Fibroblast of the aortic adventitia (primary cell): ENCODE results near the gene ZFC3H1. TPM values are rescaled to one million over a fixed set of nuclear protein-coding genes. Genes with fewer than 3 reads are reported as not detected.
A peak's percentile ranks its signal among the peaks of the same experiment; 100 is the strongest.

Experiments used
- DNase-seq: peaks from one replicate; pipeline ENCODE4 v3.0.0-alpha.2; 2010; ENCODE audit warnings: low read depth
- H3K4me3 ChIP-seq: 2 replicates; pipeline ENCODE4 v1.5.1; 2011; ENCODE audit warnings: low read depth, mild to moderate bottlenecking, control low read depth, low read length, moderate library complexity
- total RNA-seq: library from RNA; depleted of rRNA; stranded (reverse); fragments of >200 nt; gene quantifications from 2 replicates; pipeline ENCODE4 v1.2.3, GENCODE V29; 2012; ENCODE audit warnings: low replicate concordance
- TF ChIP-seq, protein P1 (sequence below): IDR thresholded peaks from 2 replicates; pipeline ENCODE4 v1.5.1; 2011; ENCODE audit warnings: mild to moderate bottlenecking, low read length, control low read depth, inconsistent platforms; ENCODE audit not compliant: insufficient read depth

ZFC3H1 gene
- total RNA-seq, 1 donor, result 54.1 TPM

DNA sequence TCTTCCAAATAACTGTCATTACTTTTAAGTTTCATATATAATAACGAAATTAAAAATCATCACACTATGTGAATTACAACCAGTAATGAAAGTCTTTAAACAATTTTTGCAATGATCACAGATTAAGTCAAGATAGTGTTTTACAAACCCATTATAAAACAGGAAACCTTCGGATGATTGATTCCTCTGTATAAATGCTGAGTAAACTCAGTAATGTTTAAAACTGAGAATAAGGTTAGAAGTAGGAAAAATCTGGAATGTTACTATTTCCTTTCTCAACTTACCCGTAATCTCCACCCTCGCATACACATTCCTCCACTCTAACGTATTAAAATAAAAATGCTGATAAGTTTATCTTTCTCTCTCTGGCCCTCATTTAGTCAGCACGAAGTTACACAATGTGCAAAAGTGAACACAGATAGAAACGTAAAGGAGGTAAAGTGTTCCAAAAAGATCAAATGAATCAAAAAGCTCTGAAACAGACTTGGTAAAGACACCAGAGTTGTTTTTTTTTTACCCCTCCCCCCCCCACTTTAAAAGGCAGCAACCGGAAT lies 1.6 kb downstream of the ZFC3H1 start:
- DNase-seq, result peak; percentile 91
- peak overlapping the region; percentile 91 for H3K4me3 ChIP-seq
- TF ChIP-seq, protein P1, sequence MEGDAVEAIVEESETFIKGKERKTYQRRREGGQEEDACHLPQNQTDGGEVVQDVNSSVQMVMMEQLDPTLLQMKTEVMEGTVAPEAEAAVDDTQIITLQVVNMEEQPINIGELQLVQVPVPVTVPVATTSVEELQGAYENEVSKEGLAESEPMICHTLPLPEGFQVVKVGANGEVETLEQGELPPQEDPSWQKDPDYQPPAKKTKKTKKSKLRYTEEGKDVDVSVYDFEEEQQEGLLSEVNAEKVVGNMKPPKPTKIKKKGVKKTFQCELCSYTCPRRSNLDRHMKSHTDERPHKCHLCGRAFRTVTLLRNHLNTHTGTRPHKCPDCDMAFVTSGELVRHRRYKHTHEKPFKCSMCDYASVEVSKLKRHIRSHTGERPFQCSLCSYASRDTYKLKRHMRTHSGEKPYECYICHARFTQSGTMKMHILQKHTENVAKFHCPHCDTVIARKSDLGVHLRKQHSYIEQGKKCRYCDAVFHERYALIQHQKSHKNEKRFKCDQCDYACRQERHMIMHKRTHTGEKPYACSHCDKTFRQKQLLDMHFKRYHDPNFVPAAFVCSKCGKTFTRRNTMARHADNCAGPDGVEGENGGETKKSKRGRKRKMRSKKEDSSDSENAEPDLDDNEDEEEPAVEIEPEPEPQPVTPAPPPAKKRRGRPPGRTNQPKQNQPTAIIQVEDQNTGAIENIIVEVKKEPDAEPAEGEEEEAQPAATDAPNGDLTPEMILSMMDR, result no peak

DNA sequence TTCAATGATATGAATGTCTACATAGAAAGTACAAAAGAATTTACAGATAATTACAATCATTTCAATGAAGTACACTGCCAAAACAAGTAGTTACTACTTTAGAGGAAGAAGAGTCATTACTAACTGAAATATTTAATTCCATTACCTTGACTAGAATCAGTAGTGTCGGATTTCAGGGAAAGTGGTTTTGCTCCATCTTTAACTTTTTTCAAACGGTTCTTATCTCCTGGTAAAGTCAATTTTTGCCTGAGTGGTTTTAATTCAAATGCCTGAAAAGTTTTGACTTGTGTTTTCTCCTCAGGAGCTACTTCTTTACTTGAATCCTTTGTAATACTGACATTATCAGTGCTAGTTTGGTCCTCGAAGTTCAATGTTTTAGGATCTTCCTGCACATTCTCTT lies 6.9 kb downstream of the ZFC3H1 start:
- no peak overlapping the region for H3K4me3 ChIP-seq
- TF ChIP-seq, protein P1, result no peak
- DNase-seq, result no peak

DNA sequence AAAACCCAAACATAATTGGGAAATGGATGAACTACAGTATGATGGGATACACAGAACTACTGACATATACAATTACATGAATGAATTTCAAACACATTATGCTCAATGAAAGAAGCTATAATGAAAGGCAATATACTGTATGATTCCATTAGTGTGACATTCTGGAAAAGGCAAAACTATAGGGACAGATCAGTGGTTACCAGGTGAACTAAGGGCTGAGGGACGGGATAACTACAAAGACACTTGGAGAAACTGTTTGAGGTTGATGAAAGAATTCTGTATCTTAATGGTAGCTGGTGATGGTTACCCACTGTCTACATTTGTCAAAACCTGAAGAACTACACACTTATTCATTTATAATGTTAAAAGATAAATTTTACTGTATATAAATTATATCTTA lies 7.7 kb downstream of the ZFC3H1 start:
- no peak for DNase-seq
- TF ChIP-seq, protein P1, result no peak
- no peak overlapping the region for H3K4me3 ChIP-seq

DNA sequence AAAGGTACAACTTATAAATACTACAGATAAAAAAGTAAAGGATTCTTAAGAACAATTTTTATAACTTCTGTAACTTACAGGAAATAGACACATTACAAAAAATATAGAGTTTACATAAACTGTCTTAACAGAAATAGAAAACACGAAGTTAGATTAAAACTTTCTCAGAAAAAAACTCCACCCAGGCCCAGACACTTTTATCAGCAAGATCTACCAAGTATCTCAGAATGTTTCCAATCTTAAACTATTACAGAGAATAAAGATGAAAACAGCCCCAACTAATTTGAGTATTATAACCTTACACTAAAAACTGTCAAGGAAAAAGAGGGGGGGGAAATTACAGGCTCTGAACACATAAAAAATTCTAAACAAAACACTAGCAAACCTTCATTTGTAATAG lies 8.2 kb downstream of the ZFC3H1 start:
- no peak for DNase-seq
- TF ChIP-seq, protein P1, result no peak
- no peak overlapping the region for H3K4me3 ChIP-seq

DNA sequence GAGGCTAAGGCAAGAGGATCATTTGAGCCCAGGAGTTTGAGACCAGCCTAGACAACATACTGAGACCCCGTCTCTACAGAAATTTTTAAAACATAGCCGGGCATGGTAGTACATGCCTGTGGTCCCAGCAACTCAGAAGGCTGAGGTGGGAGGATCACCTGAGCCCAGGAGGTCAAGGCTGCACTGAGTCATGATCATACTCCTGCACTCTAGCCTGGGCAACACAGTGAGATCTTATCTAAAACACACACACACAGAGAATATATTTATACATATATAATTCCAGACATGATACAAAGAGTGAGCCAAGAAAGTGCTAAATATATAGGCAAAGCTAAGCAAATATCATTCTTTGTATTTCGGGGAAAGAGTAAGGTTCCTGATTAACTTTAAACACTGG lies 9.4 kb downstream of the ZFC3H1 start:
- no peak overlapping the region for H3K4me3 ChIP-seq
- TF ChIP-seq, protein P1, result no peak
- no peak for DNase-seq

DNA sequence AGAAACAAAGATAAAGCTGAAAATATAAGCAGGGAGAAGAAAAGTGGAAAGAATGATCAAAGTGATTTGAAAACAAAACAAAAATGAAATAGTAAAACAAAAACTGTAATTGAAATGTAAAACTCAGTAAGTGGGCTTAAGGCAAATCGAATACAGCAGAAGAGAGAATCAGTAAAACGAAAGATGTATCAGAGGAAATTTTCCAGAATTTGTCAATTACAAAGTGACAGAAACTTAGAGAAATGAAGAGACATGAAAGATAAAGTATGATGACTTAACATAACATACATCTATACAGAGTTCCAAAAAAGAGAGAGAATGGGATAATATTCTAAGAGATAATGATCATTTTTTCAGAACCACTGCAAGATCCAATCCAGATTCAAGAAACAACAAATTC lies 10.5 kb downstream of the ZFC3H1 start:
- TF ChIP-seq, protein P1, result no peak
- DNase-seq, result no peak
- H3K4me3 ChIP-seq, result no peak overlapping the region

DNA sequence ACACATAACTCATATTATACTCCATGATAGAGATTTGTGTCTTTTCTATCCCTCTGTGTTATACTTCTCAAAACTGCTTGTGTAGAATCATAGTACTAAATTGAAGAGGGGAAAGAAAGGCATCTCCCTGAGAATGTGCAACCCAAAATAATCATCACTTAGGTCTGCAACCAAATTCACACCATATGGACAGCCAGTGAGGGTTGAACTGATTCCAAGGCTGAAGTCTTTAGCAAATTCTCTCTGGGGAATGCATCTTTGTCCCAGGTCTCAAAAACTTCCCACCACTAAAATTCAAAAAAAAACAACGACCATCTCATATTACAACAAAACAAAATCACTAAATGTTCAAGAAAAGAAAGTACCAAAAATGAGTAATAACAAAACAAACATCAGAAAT lies 11.0 kb downstream of the ZFC3H1 start:
- H3K4me3 ChIP-seq, result no peak overlapping the region
- TF ChIP-seq, protein P1, result no peak
- no peak for DNase-seq
